SU-DHL-6 (cell line): ENCODE results near the gene SPATA32.

Experiments used
- H2AFZ ChIP-seq: fragments of 200-600 bp; sonication (generic); 2 replicates; pipeline ENCODE4 v1.6.1; 2014; ENCODE audit warnings: low read depth, mild to moderate bottlenecking, moderate library complexity, mixed read lengths, antibody characterized with exemption, low read length; ENCODE audit not compliant: severe bottlenecking
- H3F3A ChIP-seq: fragments of 200-600 bp; shearing (Covaris generic); 2 replicates; pipeline ENCODE4 v1.6.0; 2016; ENCODE audit warnings: antibody characterized with exemption, mild to moderate bottlenecking; ENCODE audit not compliant: insufficient read depth
- H3K27ac ChIP-seq: fragments of 200-600 bp; sonication (generic); 2 replicates; pipeline ENCODE4 v1.5.1; 2016; ENCODE audit warnings: low read depth, mild to moderate bottlenecking, low read length, moderate library complexity, mixed read lengths
- H3K27me3 ChIP-seq: fragments of 200-600 bp; sonication (generic), shearing (Covaris generic); 2 replicates; pipeline ENCODE4 v1.6.0; 2014; ENCODE audit warnings: mild to moderate bottlenecking, low read length
- H3K36me3 ChIP-seq: fragments of 200-600 bp; sonication (generic); 2 replicates; pipeline ENCODE4 v1.6.1; 2014; ENCODE audit warnings: mild to moderate bottlenecking, low read length, mixed read lengths
- H3K4me2 ChIP-seq: fragments of 300-600, 200-600 bp; shearing (Covaris generic), sonication (generic); 2 replicates; pipeline ENCODE4 v1.6.0; 2014; ENCODE audit warnings: low read length, low read depth, mild to moderate bottlenecking; ENCODE audit not compliant: poor library complexity, severe bottlenecking
- H3K4me3 ChIP-seq: fragments of 200-600 bp; sonication (generic); 2 replicates; pipeline ENCODE4 v1.5.1; 2014; ENCODE audit warnings: antibody characterized with exemption, low read length, mild to moderate bottlenecking, mixed read lengths; ENCODE audit not compliant: insufficient read depth, poor library complexity, severe bottlenecking
- H3K79me2 ChIP-seq: fragments of 200-600 bp; sonication (generic); 2 replicates; pipeline ENCODE4 v1.6.1; 2014; ENCODE audit warnings: mild to moderate bottlenecking, low read length, moderate library complexity; ENCODE audit not compliant: insufficient read depth
- H3K9ac ChIP-seq: fragments of 200-600 bp; sonication (generic); 2 replicates; pipeline ENCODE4 v1.7.0; 2014; ENCODE audit warnings: mild to moderate bottlenecking, low read length
- H3K9me2 ChIP-seq: fragments of 200-600 bp; sonication (generic); replicated peaks from 2 replicates; pipeline ENCODE4 v1.6.1; 2014; ENCODE audit warnings: low read length; ENCODE audit not compliant: insufficient read depth
- H3K9me3 ChIP-seq: fragments of 200-600 bp; sonication (generic); 2 replicates; pipeline ENCODE4 v1.6.1; 2014; ENCODE audit warnings: low read length, mixed read lengths; ENCODE audit not compliant: insufficient read depth
- H4K20me1 ChIP-seq: fragments of 200-600 bp; sonication (generic); 2 replicates; pipeline ENCODE4 v1.6.1; 2014; ENCODE audit warnings: low read depth, mild to moderate bottlenecking, antibody characterized with exemption, low read length, moderate library complexity, mixed read lengths
- EZH2phosphoT487 ChIP-seq: fragments of 200-600 bp; sonication (generic), shearing (Covaris generic); conservative IDR thresholded peaks from 2 replicates; pipeline ENCODE4 v1.6.1; 2018; ENCODE audit warnings: mild to moderate bottlenecking, antibody characterized with exemption, low read length, moderate library complexity, mixed read lengths
- TF ChIP-seq, protein P1 (sequence below): fragments of 200-600 bp; sonication (generic); IDR thresholded peaks from one replicate; pipeline ENCODE4 v1.5.1; 2017; ENCODE audit warnings: antibody characterized with exemption, mild to moderate bottlenecking, low read length, moderate library complexity; ENCODE audit not compliant: insufficient read depth, poor library complexity, severe bottlenecking

SPATA32 gene

DNA sequence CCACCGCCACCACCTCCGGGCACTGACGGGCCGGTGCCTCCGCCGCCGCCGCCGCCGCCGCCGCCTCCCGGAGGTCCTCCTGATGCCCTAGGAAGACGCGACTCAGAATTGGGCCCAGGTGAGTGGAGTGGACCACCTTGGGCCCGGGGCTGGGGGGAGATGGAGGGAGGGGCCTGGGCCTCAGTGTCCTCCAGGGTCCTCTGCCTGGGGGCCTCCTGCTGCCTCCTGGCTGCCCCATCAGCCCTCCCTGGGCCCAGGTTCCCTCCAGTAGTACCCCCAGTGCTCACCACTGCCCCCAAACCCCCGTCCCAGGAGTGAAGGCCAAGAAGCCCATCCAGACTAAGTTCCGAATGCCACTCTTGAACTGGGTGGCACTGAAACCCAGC is 19.9 kb downstream of the SPATA32 start:
- peaks cover under 1% of the 10 kb centered on the region; the same call in 1 of the 2 replicates for H3F3A ChIP-seq
- H3K27ac ChIP-seq = no peak overlapping the region
- H3K9ac ChIP-seq = no peak overlapping the region
- no peak overlapping the region for H3K4me2 ChIP-seq
- no peaks in the 10 kb centered on the region for H3K27me3 ChIP-seq
- H3K36me3 ChIP-seq = 0 out of 2 replicates have a peak, but pooled peaks cover 4% of the 10 kb centered on the region
- H3K9me2 ChIP-seq = no peaks in the 10 kb centered on the region
- no peak overlapping the region for H3K4me3 ChIP-seq
- H2AFZ ChIP-seq = no peak overlapping the region
- no peaks in the 10 kb centered on the region for H3K9me3 ChIP-seq
- TF ChIP-seq, protein P1, sequence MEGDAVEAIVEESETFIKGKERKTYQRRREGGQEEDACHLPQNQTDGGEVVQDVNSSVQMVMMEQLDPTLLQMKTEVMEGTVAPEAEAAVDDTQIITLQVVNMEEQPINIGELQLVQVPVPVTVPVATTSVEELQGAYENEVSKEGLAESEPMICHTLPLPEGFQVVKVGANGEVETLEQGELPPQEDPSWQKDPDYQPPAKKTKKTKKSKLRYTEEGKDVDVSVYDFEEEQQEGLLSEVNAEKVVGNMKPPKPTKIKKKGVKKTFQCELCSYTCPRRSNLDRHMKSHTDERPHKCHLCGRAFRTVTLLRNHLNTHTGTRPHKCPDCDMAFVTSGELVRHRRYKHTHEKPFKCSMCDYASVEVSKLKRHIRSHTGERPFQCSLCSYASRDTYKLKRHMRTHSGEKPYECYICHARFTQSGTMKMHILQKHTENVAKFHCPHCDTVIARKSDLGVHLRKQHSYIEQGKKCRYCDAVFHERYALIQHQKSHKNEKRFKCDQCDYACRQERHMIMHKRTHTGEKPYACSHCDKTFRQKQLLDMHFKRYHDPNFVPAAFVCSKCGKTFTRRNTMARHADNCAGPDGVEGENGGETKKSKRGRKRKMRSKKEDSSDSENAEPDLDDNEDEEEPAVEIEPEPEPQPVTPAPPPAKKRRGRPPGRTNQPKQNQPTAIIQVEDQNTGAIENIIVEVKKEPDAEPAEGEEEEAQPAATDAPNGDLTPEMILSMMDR = no peak
- TF ChIP-seq EZH2phosphoT487 = no peak
- no peaks in the 10 kb centered on the region for H3K79me2 ChIP-seq
- no peaks in the 10 kb centered on the region for H4K20me1 ChIP-seq

GRCh38 chr17:45241328-45242028 is 20.4 kb downstream of the SPATA32 start:
- Histone ChIP-seq H3K4me2 (no peak overlapping the region), H3K27me3 (no peaks in the 10 kb centered on the region), H3K9ac (no peak overlapping the region), H3K27ac (no peak overlapping the region), H2AFZ (no peak overlapping the region), H3K4me3 (no peak overlapping the region), H3F3A (no peaks in the 10 kb centered on the region), H3K9me3 (no peaks in the 10 kb centered on the region), H3K79me2 (no peaks in the 10 kb centered on the region), H3K36me3 (0 out of 2 replicates have a peak, but pooled peaks cover 4% of the 10 kb centered on the region), H3K9me2 (no peaks in the 10 kb centered on the region), H4K20me1 (no peaks in the 10 kb centered on the region)
- TF ChIP-seq, protein P1 = no peak
- no peak for TF ChIP-seq EZH2phosphoT487

GRCh38 chr17:45240905-45241327 is 21.0 kb downstream of the SPATA32 start:
- Histone ChIP-seq H3K27me3 (no peaks in the 10 kb centered on the region), H3K27ac (no peak overlapping the region), H3K79me2 (no peaks in the 10 kb centered on the region), H3K9ac (no peak overlapping the region), H2AFZ (no peak overlapping the region), H3K36me3 (0 out of 2 replicates have a peak, but pooled peaks cover 4% of the 10 kb centered on the region), H3K4me3 (no peak overlapping the region), H3F3A (no peaks in the 10 kb centered on the region), H4K20me1 (no peaks in the 10 kb centered on the region), H3K4me2 (no peak overlapping the region), H3K9me2 (no peaks in the 10 kb centered on the region), H3K9me3 (no peaks in the 10 kb centered on the region)
- TF ChIP-seq, protein P1 = no peak
- no peak for TF ChIP-seq EZH2phosphoT487
